ENCODE data around the gene FAM3A. TPM values are rescaled to one million over a fixed set of nuclear protein-coding genes. Genes with fewer than 3 reads are reported as not detected.
A peak's percentile ranks its signal among the peaks of the same experiment; 100 is the strongest.

Gene FAM3A
- total RNA-seq, 1 experiment from 2014 or later = 15.6 TPM

DNA sequence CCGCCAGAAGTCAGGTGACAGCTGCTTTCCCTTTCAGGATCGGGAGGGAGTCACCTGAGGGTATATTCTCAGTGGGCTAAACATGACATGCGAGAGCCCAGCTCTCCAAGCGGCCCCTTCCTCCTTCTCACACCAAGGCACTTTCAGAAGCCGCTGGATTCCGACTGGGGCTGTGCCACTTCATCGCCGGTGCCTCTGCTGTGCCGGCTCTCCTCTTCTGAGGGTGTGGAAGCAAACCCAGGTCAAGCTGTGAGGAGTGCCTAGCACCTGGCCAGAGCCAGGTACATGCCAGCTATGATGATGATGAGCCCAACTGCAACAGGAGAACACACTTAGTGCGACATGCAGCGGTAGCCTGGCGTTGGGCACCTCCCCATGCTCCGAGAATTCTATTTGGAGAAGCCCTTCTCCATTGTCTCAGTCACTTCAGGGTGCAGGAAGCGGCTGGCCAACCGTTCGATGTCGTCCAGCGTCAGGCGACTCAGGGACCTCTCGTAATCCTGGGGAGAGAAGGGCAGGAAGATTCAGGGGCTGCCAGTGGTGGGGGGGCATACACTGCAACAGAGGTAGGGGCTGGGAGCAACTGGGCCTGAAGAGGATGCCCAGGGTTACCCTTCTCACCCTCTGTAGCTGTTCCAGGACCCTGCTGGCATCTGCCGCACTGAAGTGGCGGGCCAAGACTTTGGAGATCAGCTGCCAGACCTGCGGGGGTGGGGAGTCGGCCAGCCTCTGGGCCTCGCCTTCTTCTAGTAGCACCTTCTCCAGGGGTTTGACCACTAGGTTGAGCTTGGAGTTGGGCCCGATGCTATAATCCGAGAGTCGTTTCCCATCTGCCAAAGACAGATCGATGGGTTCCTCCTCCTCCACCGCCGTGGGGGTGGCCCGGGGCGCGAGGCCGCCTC lies 30.6 kb downstream of the FAM3A start:
- peak overlapping the region; percentile 92 for H3K27ac ChIP-seq (ENCODE audit: low read depth, low read length)
- POLR2A ChIA-PET = no interaction called here

More for the DNA sequence above, 30.6 kb downstream of the FAM3A start:
- intact Hi-C loops (cut with micrococcal nuclease) = no loop called here
- no peak for TF ChIP-seq CEBPB (IDR thresholded peaks at IDR 0.05; ENCODE audit: low read depth)
- TF ChIP-seq EGR1 (IDR thresholded peaks at IDR 0.05; ENCODE audit: low read depth) = no peak
- TF ChIP-seq POLR2A (IDR thresholded peaks at IDR 0.05; ENCODE audit: borderline replicate concordance, extremely low read depth, insufficient read depth, insufficient read length) = no peak
- no peak for TF ChIP-seq ZFX (IDR thresholded peaks at IDR 0.05)
- TF ChIP-seq RAD21 (IDR thresholded peaks at IDR 0.05; ENCODE audit: low read depth) = no peak
- no peak for TF ChIP-seq ZNF274 (IDR thresholded peaks at IDR 0.05; ENCODE audit: low read depth, low read length)
- no peak for TF ChIP-seq EZH2phosphoT487 (IDR thresholded peaks at IDR 0.05; ENCODE audit: borderline replicate concordance)
- TF ChIP-seq ELF1 (IDR thresholded peaks at IDR 0.05; ENCODE audit: borderline replicate concordance, low read depth) = no peak
- TF ChIP-seq, protein P1, sequence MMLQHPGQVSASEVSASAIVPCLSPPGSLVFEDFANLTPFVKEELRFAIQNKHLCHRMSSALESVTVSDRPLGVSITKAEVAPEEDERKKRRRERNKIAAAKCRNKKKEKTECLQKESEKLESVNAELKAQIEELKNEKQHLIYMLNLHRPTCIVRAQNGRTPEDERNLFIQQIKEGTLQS (IDR thresholded peaks at IDR 0.05) = no peak
- TF ChIP-seq EZH2 (IDR thresholded peaks at IDR 0.05) = no peak
- TF ChIP-seq YY1 (IDR thresholded peaks at IDR 0.05; ENCODE audit: extremely low read depth, insufficient replicate concordance, low read depth, low read length) = no peak
- TF ChIP-seq, protein P2, sequence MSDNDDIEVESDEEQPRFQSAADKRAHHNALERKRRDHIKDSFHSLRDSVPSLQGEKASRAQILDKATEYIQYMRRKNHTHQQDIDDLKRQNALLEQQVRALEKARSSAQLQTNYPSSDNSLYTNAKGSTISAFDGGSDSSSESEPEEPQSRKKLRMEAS (IDR thresholded peaks at IDR 0.05) = no peak
- TF ChIP-seq SRF (IDR thresholded peaks at IDR 0.05; ENCODE audit: low read depth) = no peak
- no peak for TF ChIP-seq TCF7L2 (IDR thresholded peaks at IDR 0.05; ENCODE audit: borderline replicate concordance, extremely low read depth, insufficient read depth, insufficient read length)
- no peak for TF ChIP-seq SP1 (IDR thresholded peaks at IDR 0.05; ENCODE audit: low read depth)
- TF ChIP-seq, protein P3, sequence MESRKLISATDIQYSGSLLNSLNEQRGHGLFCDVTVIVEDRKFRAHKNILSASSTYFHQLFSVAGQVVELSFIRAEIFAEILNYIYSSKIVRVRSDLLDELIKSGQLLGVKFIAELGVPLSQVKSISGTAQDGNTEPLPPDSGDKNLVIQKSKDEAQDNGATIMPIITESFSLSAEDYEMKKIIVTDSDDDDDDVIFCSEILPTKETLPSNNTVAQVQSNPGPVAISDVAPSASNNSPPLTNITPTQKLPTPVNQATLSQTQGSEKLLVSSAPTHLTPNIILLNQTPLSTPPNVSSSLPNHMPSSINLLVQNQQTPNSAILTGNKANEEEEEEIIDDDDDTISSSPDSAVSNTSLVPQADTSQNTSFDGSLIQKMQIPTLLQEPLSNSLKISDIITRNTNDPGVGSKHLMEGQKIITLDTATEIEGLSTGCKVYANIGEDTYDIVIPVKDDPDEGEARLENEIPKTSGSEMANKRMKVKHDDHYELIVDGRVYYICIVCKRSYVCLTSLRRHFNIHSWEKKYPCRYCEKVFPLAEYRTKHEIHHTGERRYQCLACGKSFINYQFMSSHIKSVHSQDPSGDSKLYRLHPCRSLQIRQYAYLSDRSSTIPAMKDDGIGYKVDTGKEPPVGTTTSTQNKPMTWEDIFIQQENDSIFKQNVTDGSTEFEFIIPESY (IDR thresholded peaks at IDR 0.05; ENCODE audit: extremely low read depth, insufficient replicate concordance, low read length) = no peak
- TSS peak; percentile 3 for BruUV-seq (replicated peaks)
- no peaks in the 10 kb centered on the region for H3K9me3 ChIP-seq (ENCODE audit: control insufficient read depth in 1 of 2, insufficient read depth in 1 of 2, low read depth in 1 of 2, low read length in 2 of 2)
- peak overlapping the region; percentile 77 for H3K9ac ChIP-seq (ENCODE audit: low read length)
- H3K4me3 ChIP-seq (replicated peaks in 1 of 2; ENCODE audit: low read depth in 1 of 2, low read length in 2 of 2) = peak overlapping the region; percentile 59 to 67
- H3K36me3 ChIP-seq (ENCODE audit: control insufficient read depth in 1 of 2, insufficient read depth in 2 of 2, low read length in 2 of 2) = peaks cover 0 to 10% of the 10 kb centered on the region in 2 experiments; a peak in 1 of 4 replicates
- peak overlapping the region; percentile 74 for H3K4me2 ChIP-seq (ENCODE audit: low read length)
- H3K79me2 ChIP-seq (ENCODE audit: insufficient read depth, low read length) = peaks cover 15% of the 10 kb centered on the region
- H4K20me1 ChIP-seq (ENCODE audit: insufficient read depth) = no peaks in the 10 kb centered on the region
- ChIA-PET RAD21 (ENCODE audit: low non-redundant PET in 1 of 2, low total read pairs in 2 of 2, uncharacterized antibody in 2 of 2, unreplicated experiment in 2 of 2) (no interaction called here), CTCF (no interaction called here)
- DNase-seq (ENCODE audit: low read depth, low spot score) (no peak), ATAC-seq (no peak)
- peaks cover 7 to 32% of the 10 kb centered on the region in 2 experiments; a peak in 3 of 4 replicates for H3K4me1 ChIP-seq (ENCODE audit: control insufficient read depth in 1 of 2, insufficient read depth in 2 of 2, low read length in 2 of 2)
- no peak overlapping the region for H2AFZ ChIP-seq (ENCODE audit: low read depth, low read length, poor library complexity, severe bottlenecking)
- no peaks in the 10 kb centered on the region for H3K9me2 ChIP-seq (ENCODE audit: insufficient read depth)
- H3K27me3 ChIP-seq (ENCODE audit: insufficient read depth, low read length) = no peaks in the 10 kb centered on the region
